Smooth muscle cell of the brain vasculature (primary cell): ENCODE data around the gene TP53BP1.

Experiments
- DNase-seq: peaks from one replicate; pipeline ENCODE4 v3.0.0-alpha.2; 2012; ENCODE audit warnings: low read depth, low spot score

The TP53BP1 gene

DNA sequence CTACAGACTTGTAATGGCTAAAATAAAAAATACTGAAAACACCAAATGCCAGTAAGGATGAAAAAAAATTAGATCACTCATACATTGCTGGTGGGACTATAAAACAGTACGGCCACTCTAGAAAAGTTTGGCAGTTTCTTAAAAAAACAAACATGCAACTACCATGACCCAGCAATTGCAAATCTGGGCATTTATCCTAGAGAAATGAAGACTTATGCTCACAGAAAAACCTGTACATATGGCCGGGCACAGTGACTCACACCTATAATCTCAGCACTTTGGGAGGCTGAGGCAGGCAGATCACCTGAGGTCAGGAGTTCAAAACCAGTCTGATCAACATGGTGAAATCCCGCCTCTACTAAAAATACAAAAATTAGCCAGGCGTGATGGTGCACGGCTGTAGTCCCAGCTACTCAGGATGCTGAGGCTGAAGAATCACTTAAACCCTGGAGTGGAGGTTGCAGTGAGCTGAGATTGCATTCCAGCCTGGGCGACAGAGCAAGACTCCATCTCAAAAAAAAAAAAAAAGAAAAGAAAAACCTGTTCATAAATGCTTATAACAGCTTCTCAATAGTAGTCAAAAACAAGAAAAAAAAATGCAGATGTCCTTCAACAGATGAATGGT lies 5.6 kb downstream of the TP53BP1 start:
- DNase-seq, result no peak

DNA sequence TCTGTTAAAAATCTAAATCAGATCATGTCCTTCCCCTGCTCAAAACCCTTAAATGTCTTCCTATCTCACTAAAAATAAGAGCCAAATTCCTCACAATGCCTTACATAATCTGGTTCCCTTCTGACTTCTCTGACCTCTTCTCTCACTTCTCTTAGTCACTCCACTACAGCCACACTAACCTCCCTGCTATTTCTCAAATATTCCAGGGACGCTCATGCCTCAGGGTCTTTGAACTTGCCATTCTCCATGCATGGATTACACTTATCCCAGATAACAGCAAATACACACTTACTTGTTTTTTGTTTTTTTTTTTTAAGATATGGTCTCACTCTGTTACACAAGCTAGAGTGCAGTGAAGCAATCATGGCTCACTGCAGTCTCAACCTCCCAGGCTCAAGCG lies 8.5 kb downstream of the TP53BP1 start:
- DNase-seq, result no peak

DNA sequence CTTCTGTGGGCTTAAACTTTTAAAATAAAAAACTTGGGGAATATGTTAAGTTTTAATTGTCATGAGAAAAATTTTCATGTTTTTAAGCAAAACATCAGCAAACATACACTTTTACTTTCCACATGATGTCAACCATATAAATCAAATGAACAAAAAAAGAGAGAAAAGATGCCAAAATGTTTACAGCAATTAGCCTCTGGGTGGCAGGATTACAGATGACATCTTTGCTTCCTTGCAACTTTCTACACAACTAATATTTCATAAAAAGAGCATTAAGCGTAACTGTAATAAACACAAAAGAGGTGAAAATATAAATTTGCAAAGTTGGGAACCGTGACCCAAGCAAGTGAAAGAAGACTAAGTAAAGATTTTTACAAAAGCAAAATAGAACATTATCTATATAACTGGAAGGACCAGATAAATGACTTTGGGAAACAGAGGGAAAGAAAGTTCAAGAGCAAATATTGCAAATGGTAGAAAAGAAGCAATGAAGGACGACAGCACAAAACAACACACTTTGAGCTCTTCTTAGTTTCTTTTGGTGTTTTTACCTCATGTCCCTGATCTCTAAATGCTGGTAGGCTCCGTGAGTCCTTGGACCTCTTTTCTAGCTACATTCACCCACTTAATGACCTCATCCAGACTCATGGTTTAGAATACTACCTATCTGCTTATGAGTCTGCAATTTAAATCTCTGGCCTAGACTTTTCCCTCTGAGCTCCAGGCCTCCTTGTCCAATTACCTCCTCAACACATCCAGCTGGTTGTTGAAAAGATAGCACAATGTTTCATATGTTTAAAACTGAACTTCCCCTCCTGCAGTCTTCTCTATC lies 9.4 kb downstream of the TP53BP1 start:
- no peak for DNase-seq

DNA sequence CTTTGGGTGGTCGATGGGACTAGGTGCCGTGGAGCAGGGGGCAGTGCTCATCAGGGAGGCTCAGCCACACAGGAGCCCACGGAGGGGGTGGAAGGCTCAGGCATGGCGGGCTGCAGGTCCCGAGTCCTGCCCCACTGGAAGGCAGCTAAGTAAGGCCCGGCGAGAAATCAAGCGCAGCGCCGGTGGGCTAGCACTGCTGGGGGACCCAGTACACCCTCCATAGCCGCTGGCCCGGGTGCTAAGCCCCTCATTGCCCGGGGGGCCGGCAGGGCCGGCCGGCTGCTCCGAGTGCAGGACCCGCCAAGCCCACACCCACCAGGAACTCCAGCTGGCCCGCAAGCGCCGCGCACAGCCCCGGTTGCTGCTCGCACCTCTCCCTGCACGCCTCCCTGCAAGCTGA lies 19.1 kb downstream of the TP53BP1 start:
- no peak for DNase-seq

DNA sequence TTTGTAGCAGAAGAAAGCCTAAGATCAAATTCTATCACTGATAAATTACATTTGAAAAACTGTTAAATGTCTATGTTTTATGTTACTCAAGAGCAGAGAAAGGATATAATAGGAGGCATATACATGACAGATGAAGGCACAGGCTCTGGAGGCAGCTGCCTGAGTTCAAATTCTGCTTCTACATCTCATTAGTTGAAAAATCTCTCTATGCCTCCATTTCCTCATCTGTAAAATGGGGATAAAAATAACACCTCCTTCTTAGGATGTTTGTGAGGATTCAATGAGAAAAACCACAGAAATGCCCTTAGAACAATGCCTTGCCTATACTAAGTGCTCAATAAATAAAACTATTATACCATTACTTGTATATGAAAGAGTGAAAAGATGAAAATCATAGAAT lies 21.0 kb downstream of the TP53BP1 start:
- no peak for DNase-seq

DNA sequence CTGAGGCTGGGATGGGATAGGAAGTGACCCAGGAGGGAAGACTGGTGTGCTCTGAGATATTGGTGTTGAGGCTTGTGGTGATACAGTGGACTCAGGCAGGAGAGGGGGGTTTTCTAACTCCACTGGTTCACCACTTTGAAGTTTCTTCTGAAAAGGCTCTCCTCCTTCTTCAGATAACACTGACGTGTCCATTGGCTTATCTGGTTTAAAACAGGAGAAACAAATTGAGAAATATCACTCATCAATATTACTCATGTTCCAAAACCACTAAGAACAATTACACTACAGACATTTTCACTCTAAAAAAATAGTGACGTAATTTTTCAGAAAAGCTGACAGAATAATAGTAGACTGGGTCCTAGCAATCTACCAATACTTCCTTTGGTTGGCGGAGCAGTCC lies 23.1 kb downstream of the TP53BP1 start:
- no peak for DNase-seq

DNA sequence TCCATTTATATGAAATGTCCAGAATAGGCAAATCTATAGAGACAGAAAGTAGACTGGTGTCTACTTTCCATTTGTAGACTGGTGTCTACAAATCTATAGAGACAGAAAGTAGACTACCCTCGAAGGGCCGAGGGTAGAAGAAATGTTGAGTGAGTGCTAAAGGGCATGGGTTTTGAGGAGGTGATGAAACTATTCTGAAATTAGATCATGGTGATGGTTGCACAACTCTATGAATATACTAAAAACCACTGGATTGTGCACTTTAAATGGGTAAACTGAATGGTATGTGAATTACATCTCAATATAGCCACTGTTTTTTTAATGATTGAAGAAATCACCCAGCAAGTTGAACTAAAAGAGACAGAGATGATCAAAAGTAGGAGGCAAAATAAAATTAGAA lies 27.9 kb downstream of the TP53BP1 start:
- DNase-seq, result no peak

DNA sequence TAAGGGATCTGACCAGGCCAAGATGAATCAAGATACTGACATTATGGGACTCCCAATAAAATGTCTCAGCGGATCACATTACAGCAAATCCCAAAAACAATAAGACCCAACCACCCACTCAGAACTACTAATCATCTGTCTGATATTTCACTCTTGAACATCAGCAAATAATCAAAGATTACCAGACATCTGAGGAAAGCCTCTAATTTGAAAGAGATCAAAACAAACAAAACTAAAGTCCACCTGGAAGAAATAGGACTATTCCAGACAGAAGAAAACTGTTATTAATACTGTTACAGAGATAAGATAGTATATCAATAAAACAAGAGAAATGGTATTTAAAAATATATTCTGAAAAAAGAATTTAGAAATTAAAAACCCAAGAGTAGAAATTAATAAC lies 29.0 kb downstream of the TP53BP1 start:
- no peak for DNase-seq

DNA sequence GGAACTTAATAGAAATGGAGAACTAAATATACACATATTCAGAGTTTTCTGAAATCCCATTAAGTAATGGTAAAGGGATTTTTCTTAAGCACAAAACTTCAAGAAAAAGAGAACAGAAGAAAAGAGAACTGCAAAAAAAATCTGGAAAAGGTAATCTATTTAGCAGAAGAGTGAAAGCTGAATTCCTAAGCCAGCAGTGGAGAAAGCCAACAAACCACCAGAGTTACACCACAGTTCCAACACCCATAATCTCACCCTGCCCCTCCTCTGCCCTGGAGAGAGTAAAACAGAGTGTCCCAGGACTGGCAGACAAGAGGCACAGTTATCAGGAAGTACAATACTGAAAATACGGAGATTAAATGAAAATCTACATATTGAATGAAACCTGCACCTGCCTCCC lies 29.4 kb downstream of the TP53BP1 start:
- no peak for DNase-seq

DNA sequence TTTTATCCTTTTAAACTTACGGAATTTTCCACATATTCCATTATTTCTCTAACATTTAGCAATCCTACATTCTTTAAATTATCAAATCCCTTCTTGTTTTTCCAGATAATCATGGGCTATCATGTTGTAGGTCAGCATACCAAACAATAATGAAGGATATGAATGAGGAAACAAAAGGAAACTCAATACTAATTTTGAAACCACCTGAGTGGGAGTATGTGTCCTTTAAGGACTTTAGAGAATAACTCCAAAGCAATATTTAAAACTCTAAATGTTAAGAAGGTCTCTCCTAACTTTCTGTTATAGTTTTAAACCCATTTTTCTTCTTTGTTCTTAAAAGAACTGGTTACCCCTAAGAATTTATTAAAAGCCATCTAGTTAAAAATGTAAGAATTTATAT lies 43.0 kb downstream of the TP53BP1 start:
- no peak for DNase-seq

DNA sequence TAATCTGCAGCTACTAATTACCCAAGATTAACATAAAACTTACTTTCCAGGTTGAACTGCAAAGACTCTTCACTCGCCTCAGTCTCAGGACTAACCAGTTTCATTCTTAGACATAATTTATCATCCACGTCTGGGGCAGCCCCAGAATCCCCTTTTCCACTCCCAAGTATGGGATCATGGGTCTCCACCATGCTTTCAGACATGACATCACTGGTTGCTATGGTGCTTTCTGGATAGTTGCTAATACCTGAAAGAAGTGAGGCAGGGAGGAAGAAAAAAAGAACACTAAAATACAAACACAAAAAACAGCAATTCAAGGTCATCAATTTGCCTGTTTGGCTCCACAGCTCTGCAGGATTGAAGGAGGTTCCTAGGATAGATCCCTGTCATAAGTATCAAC lies 46.6 kb downstream of the TP53BP1 start:
- DNase-seq, result no peak

DNA sequence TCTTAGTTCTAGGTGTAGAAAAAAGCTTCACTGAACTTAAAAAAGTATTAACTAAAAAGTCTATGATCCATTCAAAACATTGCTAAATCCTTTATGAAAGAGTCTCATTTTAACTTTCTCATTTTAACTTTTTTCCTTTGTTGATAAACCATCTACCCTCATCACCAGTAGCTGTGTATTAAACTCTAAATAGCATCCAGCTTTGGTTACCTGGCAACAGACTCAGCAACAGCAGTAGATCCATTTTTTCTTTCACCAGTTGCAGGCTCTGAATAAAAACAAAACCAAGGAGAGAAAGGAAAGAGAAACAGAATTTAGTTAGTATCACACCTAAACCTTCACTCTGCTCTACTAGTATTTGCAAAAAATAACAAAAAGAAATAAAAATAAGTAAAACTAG lies 51.6 kb downstream of the TP53BP1 start:
- no peak for DNase-seq

DNA sequence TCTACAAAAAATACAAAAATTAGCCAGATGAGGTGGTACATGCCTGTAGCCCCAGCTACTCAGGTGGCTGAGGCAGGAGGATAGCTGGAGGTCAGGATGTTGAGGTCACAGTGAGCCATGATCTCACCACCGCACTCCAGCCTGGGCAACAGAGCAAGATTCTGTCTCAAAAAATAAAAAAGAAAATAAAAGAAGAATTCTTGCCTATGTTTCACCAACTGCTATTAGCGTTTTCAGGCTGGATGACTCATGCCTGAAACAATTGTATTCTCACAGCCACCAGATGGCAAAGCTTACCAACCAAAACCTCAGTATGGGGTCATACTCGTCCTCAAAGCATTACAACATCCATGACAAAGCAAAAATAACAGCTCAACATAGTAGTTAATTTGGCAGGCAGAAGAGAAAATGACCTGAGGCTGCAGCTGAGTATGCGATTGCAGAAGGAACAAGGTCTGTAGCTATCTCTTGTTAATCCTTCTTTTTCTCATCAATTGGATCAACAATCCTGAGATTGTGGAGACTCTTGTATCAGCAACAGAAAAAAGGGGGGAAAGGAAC lies 52.2 kb downstream of the TP53BP1 start:
- DNase-seq, result peak; percentile 87

DNA sequence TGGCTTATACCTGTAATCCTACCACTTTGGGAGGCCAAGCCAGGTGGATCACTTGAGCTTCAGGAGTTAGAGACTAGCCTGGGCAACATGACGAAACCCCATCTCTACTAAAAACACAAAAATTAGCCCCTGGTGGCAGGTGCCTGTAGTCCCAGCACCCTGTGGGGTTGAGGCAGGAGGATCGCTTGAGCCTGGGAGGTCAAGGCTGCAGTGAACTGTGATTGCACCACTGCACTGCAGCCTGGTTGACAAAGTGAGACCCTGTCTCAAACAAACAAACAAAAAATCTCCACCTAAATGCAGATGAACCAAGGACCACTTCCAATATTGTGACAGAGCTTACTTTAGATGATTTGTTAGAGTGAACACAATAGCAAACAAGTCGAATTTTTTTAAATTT lies 53.7 kb downstream of the TP53BP1 start:
- no peak for DNase-seq

DNA sequence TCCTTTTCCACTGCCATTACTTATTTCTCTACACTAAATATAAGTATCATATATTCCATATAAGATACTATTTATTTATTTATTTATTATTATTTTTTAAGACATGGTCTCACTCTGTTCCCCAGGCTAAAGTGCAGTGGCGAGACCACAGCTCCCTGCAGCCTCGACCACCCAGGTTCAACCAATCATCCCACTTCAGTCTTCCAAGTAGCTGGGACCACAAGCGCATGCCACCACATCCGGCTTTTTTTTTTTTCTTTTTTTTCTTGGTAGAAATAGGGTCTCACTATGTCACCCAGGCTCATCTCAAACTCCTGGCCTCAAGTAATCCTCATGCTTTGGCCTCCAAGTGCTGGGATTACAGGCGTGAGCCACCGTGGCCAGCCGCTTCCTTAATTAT lies 56.6 kb downstream of the TP53BP1 start:
- DNase-seq, result no peak

DNA sequence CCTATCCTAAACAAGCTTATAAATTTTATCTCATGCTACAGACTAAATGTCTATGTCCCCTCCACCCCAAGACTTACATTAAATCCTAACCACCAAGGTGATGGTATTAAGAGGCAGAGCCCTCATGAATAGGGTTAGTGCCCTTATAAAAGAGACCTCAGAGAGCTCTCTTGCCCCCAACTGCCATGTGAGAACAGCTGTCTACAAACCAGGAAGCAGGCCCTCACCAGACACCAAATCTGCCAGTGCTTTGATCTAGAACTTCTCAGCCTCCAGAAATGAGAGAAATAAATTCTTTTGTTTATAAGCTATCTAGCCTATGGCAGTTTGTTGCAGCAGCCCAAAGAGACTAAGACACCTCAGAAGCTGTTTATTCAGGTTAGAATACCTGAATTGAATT lies 58.5 kb downstream of the TP53BP1 start:
- DNase-seq, result no peak

DNA sequence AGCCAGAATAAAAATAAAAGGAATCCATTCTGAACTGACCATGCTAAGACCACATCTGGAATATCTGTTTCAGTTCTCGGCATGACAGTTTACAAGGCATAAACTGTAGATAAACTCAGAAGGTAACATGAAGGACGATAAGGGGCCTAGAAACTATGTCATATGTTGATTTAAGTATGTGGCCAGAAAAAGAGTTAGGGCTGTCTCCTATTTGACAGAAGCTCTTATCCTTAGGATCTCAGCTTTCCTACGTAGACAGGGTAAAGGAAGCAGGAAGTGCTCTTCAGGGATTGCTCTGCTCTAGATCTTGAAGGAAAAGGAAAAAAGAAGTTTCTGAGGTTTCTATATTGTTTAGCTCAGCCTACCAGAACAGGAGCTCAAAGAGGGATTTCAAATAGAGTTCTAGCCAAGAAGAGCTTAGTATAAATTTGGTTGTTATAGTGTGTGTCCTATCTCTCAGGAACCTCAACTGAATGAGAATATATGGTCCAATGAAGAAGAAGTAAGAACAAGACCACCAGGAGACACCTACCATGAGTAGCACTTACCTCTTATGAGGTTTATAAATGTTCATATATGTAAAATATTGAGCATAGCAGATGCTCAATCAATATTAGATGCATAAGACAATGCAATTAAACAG lies 59.2 kb downstream of the TP53BP1 start:
- DNase-seq, result no peak

DNA sequence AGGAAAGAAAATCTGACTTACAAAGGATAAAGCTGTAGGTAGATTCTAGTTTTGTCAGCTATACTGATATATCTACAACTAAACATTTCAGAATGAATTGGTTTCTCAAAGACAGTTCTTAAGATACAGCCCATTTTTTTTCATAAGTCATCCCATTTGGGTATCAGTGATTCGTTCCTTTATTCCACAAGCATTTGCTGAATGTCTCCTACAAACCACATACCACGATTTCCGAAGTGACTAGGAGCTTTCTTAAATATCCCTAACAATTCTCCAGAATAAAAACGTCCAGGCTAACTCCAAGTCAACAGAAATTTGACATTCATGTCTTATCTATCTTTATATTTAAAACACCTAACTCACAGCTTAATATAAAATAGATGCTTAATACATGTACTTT lies 59.8 kb downstream of the TP53BP1 start:
- DNase-seq, result no peak

DNA sequence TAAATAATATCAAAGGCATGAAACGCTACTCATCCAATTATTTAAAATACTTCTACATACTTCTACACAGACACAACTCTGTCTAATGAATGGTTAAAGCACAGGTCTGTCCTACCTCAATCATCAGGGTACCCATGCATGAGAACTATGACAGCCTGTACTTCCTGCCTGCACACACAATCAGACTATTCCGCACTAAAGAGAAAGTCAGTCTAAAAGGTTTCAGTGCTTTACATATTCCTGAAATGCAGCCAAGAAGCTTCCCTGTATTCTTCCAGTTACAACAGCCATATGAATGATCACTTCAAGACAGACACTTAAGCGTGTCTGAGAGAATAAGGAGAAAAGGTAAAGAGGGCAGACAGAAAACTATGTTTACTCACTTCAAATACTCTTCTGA lies 63.3 kb downstream of the TP53BP1 start:
- DNase-seq, result no peak

DNA sequence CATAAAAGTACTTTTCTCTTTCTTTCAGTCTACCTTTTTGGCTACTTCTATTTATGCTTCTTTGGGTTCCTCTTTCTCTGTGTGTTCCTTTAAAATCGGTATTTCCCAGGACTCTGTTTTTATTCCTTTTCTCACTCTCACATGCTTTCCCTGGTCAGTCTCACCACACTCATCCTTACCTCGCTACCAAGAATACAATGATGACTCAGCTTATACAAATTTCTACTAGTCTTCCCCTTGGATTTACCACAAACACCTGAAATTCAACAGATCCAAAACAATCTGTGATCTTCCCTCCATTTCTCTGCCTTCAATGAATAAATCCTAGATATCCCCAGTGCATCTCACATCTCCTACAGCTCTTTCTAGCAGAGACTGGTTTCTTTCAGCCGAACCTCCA lies 69.2 kb downstream of the TP53BP1 start:
- DNase-seq, result no peak

DNA sequence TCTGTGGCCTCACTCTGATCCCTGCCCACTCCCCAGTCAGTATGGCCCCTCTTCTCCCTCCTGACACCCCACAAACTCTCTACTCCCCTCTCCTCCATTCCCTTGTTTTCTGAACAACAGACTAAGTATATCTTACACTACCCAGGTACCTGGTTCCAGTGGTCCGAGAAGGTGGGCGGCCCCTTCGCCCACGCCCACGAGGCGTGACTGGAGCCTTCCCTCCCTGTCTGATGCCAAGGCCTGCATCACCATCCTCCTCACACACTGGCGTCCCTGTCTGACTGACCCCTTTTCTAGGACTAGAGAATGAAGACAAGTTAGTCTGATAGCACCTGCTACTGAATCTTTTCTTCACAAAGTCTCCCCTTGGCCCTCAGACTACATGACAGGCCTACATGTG lies 72.1 kb downstream of the TP53BP1 start:
- DNase-seq, result no peak

DNA sequence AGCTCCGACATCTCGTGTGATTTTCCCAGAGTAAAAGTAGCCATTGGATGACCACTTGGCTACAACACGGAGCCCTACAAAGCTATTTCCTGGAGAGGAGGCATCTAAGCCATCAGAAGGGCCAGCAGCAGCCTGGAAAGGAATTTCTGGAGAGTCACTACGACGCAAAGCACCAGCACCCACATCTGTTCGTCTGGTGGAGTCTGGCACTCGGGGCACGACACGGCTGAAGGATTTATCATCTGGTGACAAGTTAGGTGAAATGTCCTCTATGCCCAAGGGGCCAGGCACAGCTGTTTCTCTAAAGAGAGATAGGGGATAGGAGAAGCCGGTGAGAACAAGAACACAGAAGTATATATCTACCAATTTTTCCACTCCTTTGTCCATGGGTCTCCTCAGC lies 72.5 kb downstream of the TP53BP1 start:
- DNase-seq, result no peak

DNA sequence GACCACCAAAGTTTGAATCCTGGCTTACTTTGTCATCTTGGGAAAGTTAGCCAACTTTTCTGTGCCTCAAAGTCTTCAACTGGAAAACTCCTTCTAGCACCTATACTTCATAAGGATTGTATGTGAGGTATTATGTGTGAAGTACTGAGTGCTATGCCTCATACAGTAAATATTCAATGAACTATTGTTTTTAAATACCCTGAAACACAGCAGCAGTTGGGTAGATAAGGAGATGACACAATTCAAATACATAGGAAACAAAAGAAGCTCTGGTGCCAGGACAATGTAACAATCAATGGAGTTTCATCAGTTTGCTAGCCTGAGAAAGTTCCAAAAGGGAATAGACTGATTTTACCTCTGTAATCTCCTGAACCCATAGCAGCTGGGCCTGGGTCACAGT lies 78.8 kb downstream of the TP53BP1 start:
- DNase-seq, result no peak
